Activated gamma-delta T cell treated with Interleukin-2 at 50 U/mL for 16 hours (primary cell): ENCODE measurements around the gene OSBP.
"Not testable (repeated sequence)": the region's sequence is repeated elsewhere in the genome, so short reads cannot be mapped to it uniquely, and the experiment has no call there.

Experiments
- DNase-seq: peaks from one replicate; pipeline ENCODE4 v3.0.0-alpha.2; 2020

The OSBP gene

DNA sequence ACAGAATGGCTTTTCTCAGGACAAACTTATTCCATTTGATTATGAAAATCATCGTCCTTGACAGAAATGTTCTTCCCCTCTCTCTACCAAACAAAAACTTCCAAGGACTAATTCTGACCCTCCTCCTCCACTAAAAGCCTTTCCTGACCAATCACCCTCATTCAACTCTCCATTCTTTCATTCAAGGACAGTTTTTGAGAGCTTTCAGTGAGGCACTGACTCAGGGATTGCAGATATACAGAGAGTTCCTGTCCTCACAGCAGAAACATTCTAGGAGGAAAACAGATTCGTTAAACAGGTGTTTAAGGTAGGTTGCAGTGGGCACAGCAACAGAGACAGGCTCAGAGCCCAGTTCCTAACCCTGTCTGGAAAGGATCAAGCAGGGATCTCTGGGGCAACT is 62.7 kb downstream of the OSBP start:
- DNase-seq = no peak

DNA sequence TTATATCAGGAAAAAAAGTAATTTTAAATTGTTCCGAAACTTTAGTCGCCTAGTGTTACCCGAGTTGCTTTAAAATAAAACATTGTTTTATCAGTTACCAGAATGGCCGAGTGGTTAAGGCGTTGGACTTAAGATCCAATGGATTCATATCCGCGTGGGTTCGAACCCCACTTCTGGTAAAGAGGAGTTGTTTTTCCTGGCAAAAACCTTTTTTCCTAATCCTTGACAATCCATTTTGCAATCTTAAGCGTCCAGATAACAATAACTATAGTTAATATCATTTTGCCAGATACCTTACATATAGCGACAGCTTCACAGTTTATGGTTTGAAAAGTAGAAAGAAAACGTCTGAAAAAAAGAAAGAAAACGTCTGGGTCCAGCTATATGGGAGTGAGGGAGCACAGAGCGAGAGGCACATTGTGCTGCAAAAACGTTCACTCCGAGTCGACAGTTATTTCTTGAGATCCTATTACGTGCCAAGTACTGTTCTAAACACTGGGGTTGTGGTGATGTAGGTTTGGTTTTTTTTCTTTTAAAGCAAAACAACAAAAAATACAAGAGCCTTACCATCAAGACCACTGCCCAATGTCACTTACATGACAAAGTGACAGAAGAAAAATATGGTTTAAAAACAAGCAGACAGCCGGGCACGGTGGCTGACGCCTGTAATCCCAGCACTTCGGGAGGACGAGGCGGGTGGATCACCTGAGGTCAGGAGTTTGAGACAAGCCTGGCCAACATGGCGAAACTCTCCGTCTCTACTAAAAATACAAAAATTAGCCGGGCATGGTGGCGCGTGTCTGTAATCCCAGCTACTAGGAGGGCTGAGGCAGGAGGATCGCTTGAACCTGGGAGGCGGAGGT is 63.7 kb downstream of the OSBP start:
- DNase-seq = no peak

DNA sequence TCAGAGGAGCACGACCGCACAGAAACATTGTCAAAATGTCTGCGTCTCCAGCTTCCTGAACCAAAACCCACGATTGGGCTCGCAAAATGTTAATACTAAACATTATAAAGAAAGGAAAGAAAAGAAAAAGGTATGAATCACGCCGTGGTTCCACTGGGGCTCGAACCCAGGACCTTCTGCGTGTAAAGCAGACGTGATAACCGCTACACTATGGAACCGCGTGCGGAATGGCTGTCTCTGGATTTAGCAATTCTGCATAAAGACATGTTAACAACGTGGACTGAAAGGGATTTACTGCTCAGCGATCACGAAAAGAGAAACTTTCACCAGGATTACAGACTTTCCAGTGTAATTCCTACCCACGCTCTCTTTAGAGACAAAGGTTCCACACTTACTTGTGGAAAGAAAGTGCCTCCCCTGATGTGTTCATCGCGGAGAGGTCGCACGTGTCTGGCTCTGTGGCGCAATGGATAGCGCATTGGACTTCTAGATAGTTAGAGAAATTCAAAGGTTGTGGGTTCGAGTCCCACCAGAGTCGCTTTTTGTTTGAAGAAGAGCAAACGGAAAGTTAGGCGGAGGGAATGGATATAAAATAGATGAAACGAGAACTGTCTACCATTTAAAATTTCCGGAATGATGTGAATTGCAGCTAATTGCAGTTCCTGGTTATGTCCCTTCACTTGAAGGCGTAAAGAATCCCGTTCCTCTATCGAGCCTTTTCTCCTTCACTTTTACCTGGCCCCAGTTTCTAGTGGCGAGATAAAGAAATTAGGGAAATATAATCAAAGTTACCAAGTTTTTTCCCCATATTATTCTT is 64.5 kb downstream of the OSBP start:
- DNase-seq = peak; percentile 65

GRCh38 chr11:59550368-59550841 is 65.2 kb downstream of the OSBP start:
- DNase-seq = peak; percentile 72

GRCh38 chr11:59548309-59548656 is 67.3 kb downstream of the OSBP start:
- DNase-seq = no peak

GRCh38 chr11:59547605-59548308 is 67.8 kb downstream of the OSBP start:
- DNase-seq = not testable (repeated sequence)

GRCh38 chr11:59545179-59546020 is 70.2 kb downstream of the OSBP start:
- no peak for DNase-seq

- DNase-seq = no peak
Measured at GRCh38 chr11:59544869-59545178, 70.8 kb downstream of the OSBP start.

- not testable (repeated sequence) for DNase-seq
Measured at GRCh38 chr11:59543713-59544112, 71.9 kb downstream of the OSBP start.

DNA sequence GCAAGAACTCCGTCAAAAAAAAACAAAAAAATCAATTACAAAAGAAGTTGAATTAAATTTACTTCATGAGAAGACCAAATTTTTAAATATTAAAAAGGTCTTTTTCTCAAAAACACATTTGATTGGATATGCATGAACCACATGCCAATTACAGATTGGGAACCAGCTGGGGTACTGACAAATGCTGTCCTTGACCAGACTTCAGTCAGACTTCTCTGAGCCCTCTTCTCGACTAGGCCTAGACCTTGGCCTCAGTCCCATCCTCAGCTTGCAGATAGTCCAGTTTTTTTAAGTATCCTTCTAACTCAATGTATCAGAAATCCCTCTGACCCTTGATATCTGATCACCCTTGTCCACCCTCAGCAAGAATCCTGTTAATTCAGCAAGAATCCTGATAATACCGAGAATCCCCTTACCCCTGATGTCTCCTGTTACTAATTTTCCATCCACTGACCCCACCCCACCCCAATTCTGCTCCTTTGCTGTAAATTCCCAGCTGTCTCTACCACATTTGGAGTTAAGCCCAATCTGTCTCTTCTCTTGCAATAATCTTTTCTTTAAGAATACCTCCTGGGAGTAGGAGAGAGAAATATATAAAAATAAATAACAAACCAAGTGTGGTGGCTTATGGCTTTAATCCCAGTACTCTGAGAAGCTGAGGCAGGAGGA is 73.3 kb downstream of the OSBP start:
- no peak for DNase-seq

- DNase-seq = no peak
Measured at GRCh38 chr11:59534676-59535075, 80.9 kb downstream of the OSBP start.

- DNase-seq = no peak
Measured at GRCh38 chr11:59532620-59533019, 83.0 kb downstream of the OSBP start.

- DNase-seq = no peak
Measured at GRCh38 chr11:59528711-59529110, 86.9 kb downstream of the OSBP start.
